Testis (tissue), 2 donors: ENCODE results near the gene ZEB1.

Experiments
- CTCF ChIP-seq, 3 experiments: fragments of 450-650 bp in 2 of 3; fragments of 200-600 bp in 1 of 3; sonication (generic) in 1 of 3; IDR thresholded peaks; one replicate each; pipeline ENCODE4 v1.5.1; 2016 to 2019; ENCODE audit warnings: antibody characterized with exemption in 3 of 3, mild to moderate bottlenecking in 2 of 3, moderate library complexity in 1 of 3
- POLR2A ChIP-seq: fragments of 450-650 bp; IDR thresholded peaks from one replicate; pipeline ENCODE4 v1.6.1; 2017; ENCODE audit warnings: antibody characterized with exemption, mild to moderate bottlenecking, moderate library complexity

DNA sequence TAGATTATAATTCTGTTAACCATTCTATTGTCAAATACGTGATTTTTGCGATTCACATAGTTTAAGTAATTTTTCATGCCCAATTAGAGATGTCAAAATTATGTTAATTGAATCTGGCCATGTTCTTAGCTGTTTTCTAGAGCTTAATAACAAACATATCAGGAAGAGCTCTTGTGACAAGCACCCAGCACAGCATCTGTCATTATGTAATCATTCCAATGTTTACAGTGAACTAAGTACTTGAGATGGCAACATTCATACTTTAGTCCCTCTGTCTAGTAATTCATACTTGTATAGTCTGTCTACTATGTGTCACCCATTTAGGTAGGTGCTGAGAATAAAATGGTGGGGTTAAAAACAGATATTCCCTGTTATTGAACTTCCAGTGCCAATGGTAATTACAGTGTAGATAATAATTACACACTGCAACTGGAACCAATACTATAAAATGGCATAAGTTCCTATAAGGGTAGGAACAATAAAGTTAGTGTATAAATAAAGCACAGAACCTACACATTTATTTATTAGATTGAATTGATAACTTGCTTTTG lies 55.2 kb downstream of the ZEB1 start:
- no peak for TF ChIP-seq CTCF (IDR thresholded peaks at IDR 0.05)
- no peak for TF ChIP-seq POLR2A
